Retinal pigment epithelial cell (primary cell): ENCODE results near the gene CD36.
A peak's percentile ranks its signal among the peaks of the same experiment; 100 is the strongest.

ENCODE experiments used
- DNase-seq: peaks from one replicate; pipeline ENCODE4 v3.0.0-alpha.2; 2010; ENCODE audit warnings: low read depth
- H3K4me3 ChIP-seq: 2 replicates; pipeline ENCODE4 v1.5.1; 2011; ENCODE audit warnings: mild to moderate bottlenecking, low read length, control low read depth, moderate library complexity
- CTCF ChIP-seq: conservative IDR thresholded peaks from 2 replicates; pipeline ENCODE4 v1.5.1; 2011; ENCODE audit warnings: low read depth, low read length, control low read depth, inconsistent platforms

Gene CD36

GRCh38 chr7:80611353-80611752 is 27.1 kb upstream of the CD36 start:
- DNase-seq: no peak
- no peak overlapping the region for H3K4me3 ChIP-seq
- TF ChIP-seq CTCF: no peak

GRCh38 chr7:80611779-80612178 is 26.7 kb upstream of the CD36 start:
- TF ChIP-seq CTCF: no peak
- no peak overlapping the region for H3K4me3 ChIP-seq
- peak; percentile 29 for DNase-seq

GRCh38 chr7:80612880-80613279 is 25.6 kb upstream of the CD36 start:
- no peak overlapping the region for H3K4me3 ChIP-seq
- TF ChIP-seq CTCF: no peak
- no peak for DNase-seq

GRCh38 chr7:80613519-80613918 is 24.9 kb upstream of the CD36 start:
- TF ChIP-seq CTCF: no peak
- no peak overlapping the region for H3K4me3 ChIP-seq
- DNase-seq: no peak

GRCh38 chr7:80614851-80615271 is 23.6 kb upstream of the CD36 start:
- H3K4me3 ChIP-seq: no peak overlapping the region
- no peak for TF ChIP-seq CTCF
- DNase-seq: peak; percentile 12

GRCh38 chr7:80618096-80618495 is 20.3 kb upstream of the CD36 start:
- DNase-seq: no peak

More at GRCh38 chr7:80618096-80618495, 20.3 kb upstream of the CD36 start:
- TF ChIP-seq CTCF: no peak
- no peak overlapping the region for H3K4me3 ChIP-seq
